Measurements from ENCODE around the gene ABCB9. TPM values are rescaled to one million over a fixed set of nuclear protein-coding genes. Genes with fewer than 3 reads are reported as not detected.

The ABCB9 gene
- total RNA-seq, 1 experiment from 2014 or later: 4.6 TPM

DNA sequence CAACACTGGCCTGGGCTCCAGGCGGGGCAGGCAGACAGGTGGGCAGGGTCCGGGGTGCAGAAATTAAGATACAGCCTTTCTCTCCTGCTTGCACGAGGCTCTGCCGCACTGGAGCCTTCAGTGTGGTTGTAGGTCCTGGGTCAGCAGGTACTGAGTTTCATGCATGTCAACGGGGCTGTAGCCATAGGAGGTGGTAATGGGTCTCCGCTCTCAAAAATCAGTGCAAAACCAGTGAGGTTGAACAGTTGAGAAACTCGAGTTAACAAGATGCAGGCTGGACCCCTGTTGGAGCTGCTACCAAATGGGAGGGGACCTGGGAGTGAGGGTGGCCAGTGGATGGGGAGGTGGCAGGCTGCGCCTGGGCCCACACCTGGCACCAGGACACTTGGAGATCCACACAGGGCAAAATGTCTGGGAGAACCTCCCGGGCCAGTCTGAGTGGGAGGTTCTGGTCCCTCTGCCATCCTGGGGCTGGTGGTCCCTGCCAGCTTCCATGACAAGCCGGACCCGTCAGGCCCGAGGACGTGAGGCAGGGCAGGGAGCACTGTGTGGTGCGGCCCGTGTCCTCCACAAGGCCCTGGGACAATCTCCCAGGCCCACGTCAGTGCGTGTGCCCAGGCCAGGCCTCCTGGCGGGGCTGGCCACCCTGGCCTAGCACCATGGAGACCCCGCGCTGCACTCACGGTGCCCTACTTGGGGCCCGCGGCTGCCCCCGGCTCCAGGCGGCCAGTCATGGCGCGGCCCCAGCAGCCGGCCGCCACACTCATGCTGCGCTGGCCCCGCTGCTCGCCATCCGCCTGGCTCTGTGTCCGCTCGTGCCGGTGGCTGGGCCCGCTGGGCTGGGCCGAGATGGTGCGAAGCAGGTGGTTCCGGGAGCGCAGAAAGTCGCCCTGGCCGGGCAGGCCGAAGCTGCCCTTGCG, 19.3 kb upstream of the ABCB9 start:
- no peak overlapping the region for H2AFZ ChIP-seq (ENCODE audit: low read length)
- H3K9me3 Mint-ChIP-seq: no peaks in the 10 kb centered on the region
- no peak overlapping the region for H2BK20ac ChIP-seq (ENCODE audit: low read depth, low read length, poor library complexity, severe bottlenecking)
- H3K4me1 ChIP-seq (ENCODE audit: insufficient read depth, low read length): peaks cover 5% of the 10 kb centered on the region; the same call in 1 of the 2 replicates
- no CpG with 5 or more reads among the region's 45 CpGs for WGBS (ENCODE audit: extremely low coverage, insufficient read length, low lambda C conversion rate)
- no peak overlapping the region for H3K27ac ChIP-seq (ENCODE audit: insufficient read length, low read depth, low read length)
- H2BK5ac ChIP-seq (ENCODE audit: insufficient read length, low read length): no peak overlapping the region
- H2BK15ac ChIP-seq (ENCODE audit: low read depth, low read length): no peak overlapping the region
- peaks cover 0 to 15% (median 8%) of the 10 kb centered on the region in 3 experiments; a peak in 3 of 7 replicates for H3K36me3 Mint-ChIP-seq (ENCODE audit: insufficient read depth in 1 of 3, low read depth in 3 of 3)
- H3K27ac Mint-ChIP-seq: peak overlapping the region in 1 of 3 experiments; percentile 34; a peak in 2 of 7 replicates
- H4K5ac ChIP-seq (ENCODE audit: insufficient read length, low read depth, low read length): no peak overlapping the region
- no peak overlapping the region for H3K4ac ChIP-seq (ENCODE audit: low read depth, low read length)
- no peak overlapping the region for H3K18ac ChIP-seq (ENCODE audit: insufficient read length, low read depth, low read length)
- no peak overlapping the region for H3K9ac ChIP-seq (ENCODE audit: extremely low read depth, insufficient read length, low read length)
- H3K9me3 ChIP-seq (ENCODE audit: control insufficient read depth, low read depth, low read length): no peaks in the 10 kb centered on the region
- no peak overlapping the region for H3K56ac ChIP-seq (ENCODE audit: insufficient read length, low read depth, low read length)
- TF ChIP-seq, protein P1, sequence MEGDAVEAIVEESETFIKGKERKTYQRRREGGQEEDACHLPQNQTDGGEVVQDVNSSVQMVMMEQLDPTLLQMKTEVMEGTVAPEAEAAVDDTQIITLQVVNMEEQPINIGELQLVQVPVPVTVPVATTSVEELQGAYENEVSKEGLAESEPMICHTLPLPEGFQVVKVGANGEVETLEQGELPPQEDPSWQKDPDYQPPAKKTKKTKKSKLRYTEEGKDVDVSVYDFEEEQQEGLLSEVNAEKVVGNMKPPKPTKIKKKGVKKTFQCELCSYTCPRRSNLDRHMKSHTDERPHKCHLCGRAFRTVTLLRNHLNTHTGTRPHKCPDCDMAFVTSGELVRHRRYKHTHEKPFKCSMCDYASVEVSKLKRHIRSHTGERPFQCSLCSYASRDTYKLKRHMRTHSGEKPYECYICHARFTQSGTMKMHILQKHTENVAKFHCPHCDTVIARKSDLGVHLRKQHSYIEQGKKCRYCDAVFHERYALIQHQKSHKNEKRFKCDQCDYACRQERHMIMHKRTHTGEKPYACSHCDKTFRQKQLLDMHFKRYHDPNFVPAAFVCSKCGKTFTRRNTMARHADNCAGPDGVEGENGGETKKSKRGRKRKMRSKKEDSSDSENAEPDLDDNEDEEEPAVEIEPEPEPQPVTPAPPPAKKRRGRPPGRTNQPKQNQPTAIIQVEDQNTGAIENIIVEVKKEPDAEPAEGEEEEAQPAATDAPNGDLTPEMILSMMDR (conservative IDR thresholded peaks at IDR 0.05): no peak
- H2BK12ac ChIP-seq (ENCODE audit: insufficient read length, low read depth, low read length): no peak overlapping the region
- no peaks in the 10 kb centered on the region for H3K79me2 ChIP-seq (ENCODE audit: insufficient read depth, low read length)
- H3K23ac ChIP-seq (ENCODE audit: insufficient read length, low read depth, low read length): no peak overlapping the region
- H3K4me3 Mint-ChIP-seq: no peak overlapping the region
- no peak overlapping the region for H2BK120ac ChIP-seq (ENCODE audit: low read depth, low read length, poor library complexity, severe bottlenecking)
- no peaks in the 10 kb centered on the region for H3K27me3 Mint-ChIP-seq (ENCODE audit: low read depth)
- H4K20me1 ChIP-seq (ENCODE audit: control insufficient read depth, insufficient read depth, insufficient read length): no peaks in the 10 kb centered on the region
- no peak overlapping the region for H3K14ac ChIP-seq (ENCODE audit: insufficient read depth, low read length)
- H2AK5ac ChIP-seq (ENCODE audit: insufficient read length, low read length): no peak overlapping the region
- peaks cover 5% of the 10 kb centered on the region for H3K23me2 ChIP-seq (ENCODE audit: insufficient read length, low read depth, low read length, poor library complexity, severe bottlenecking)
- H3K27me3 ChIP-seq (ENCODE audit: insufficient read depth, low read length): no peaks in the 10 kb centered on the region
- no peak for DNase-seq
- no peak overlapping the region for H4K91ac ChIP-seq (ENCODE audit: insufficient read length, low read depth, low read length)
- H3K4me1 Mint-ChIP-seq: peaks cover 5 to 24% of the 10 kb centered on the region in 2 experiments; a peak in 3 of 4 replicates
- no peak overlapping the region for H3K4me2 ChIP-seq (ENCODE audit: insufficient read depth, insufficient read length, low read length)
- no peaks in the 10 kb centered on the region for H3K79me1 ChIP-seq (ENCODE audit: insufficient read depth, low read depth, low read length, poor library complexity, severe bottlenecking)
- H3T11ph ChIP-seq (ENCODE audit: low read length): no peak overlapping the region
- H4K8ac ChIP-seq (replicated peaks; ENCODE audit: insufficient read length, low read depth, low read length): no peak overlapping the region
